ENCODE measurements around the gene RHOD. TPM values are rescaled to one million over a fixed set of nuclear protein-coding genes. Genes with fewer than 3 reads are reported as not detected.

The RHOD gene
- total and polyA plus RNA-seq, 10 of the 15 experiments (the other 5 are each of a cell fraction or from before 2014, with no cell fraction given) = 0.15 to 2.6 (median 1.9) TPM; not detected in 2

- TF ChIP-seq NKRF (conservative IDR thresholded peaks at IDR 0.05) (0 out of 2 replicates have a peak, but pooled peaks have one; percentile 43), JUND (IDR thresholded peaks at IDR 0.05; ENCODE audit: low read depth, low read length) (no peak), PAX8 (IDR thresholded peaks at IDR 0.05) (no peak), IRF4 (IDR thresholded peaks at IDR 0.05; ENCODE audit: low read depth, low read length) (no peak), CBFB (IDR thresholded peaks at IDR 0.05; ENCODE audit: low read depth) (no peak), SIX5 (IDR thresholded peaks at IDR 0.05; ENCODE audit: low read depth, low read length, severe bottlenecking) (no peak), NR2F1 (conservative IDR thresholded peaks at IDR 0.05) (no peak; the same call in 1 of the 2 replicates), ZBTB33 (IDR thresholded peaks at IDR 0.05) (no peak), STAT1 (conservative IDR thresholded peaks at IDR 0.05) (no peak), EZH2 (IDR thresholded peaks at IDR 0.05; ENCODE audit: borderline replicate concordance, control insufficient read depth, low read depth, low read length) (no peak), ZBED1 (IDR thresholded peaks at IDR 0.05; ENCODE audit: borderline replicate concordance) (no peak), SP1 (IDR thresholded peaks at IDR 0.05; ENCODE audit: low read depth, low read length) (no peak), CEBPZ (IDR thresholded peaks at IDR 0.05; ENCODE audit: low read depth, low read length) (no peak), ZNF274 (IDR thresholded peaks at IDR 0.05; ENCODE audit: insufficient read depth, insufficient read length) (no peak), FOXK2 (IDR thresholded peaks at IDR 0.05) (no peak), SREBF2 (IDR thresholded peaks at IDR 0.05; ENCODE audit: low read length) (no peak), ZBTB11 (CRISPR knock-in tag; IDR thresholded peaks at IDR 0.05) (no peak), NFXL1 (IDR thresholded peaks at IDR 0.05; ENCODE audit: borderline replicate concordance) (no peak), HCFC1 (IDR thresholded peaks at IDR 0.05; ENCODE audit: low read length) (peak; percentile 32; the same call in 1 of the 2 replicates), RB1 (IDR thresholded peaks at IDR 0.05; ENCODE audit: borderline replicate concordance) (no peak), POLR2A (IDR thresholded peaks at IDR 0.05; ENCODE audit: low read depth, low read length) (peak; percentile 58)
Observed at GRCh38 chr11:67118801-67119584, 62.3 kb downstream of the RHOD start, which contains the start of gene KDM2A (continued).
